Measurements from ENCODE around the gene SND1.

The SND1 gene

DNA sequence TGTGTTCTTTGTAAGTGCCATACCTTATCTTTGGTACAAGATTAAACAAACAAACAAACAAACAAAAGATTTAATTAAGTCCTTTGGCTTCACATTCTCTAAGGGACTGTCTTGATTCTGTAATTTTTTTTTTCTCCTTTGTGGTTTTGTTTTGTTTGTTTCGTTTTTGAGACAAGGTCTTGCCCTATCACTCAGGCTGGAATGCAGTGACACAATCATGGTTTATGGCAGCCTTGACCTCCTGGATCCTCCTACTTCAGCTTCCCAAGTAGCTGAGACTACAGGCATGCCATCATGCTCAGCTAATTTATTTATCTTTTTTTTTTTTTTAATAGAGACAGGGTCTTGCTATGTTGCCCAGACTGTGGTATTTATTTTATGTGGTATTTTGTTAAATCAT lies 213.5 kb downstream of the SND1 start:
- no peak for DNase-seq (ENCODE audit: low read depth in 2 of 2)

GRCh38 chr7:127870231-127870907 lies 218.4 kb downstream of the SND1 start:
- no peak for DNase-seq (ENCODE audit: low read depth in 2 of 2)

DNA sequence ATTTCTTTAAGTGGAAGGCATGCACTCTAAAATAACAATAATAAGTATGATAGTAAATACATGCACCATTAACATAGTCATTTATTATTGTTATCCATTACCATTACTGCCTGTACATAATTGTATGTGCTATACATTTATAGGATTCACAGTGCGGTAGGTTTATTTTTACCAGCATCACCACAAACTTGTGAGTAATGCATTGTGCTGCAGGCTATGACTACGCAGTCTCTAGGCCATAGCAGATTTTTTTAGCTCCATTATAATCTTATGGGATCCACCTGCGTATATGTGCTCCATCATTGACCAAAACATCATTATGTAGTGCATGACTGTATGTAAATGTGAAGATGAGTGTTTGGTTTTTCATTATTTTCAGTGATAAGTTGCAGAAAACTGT lies 219.2 kb downstream of the SND1 start:
- no peak for DNase-seq (ENCODE audit: low read depth in 2 of 2)

GRCh38 chr7:127872122-127872521 lies 220.1 kb downstream of the SND1 start:
- no peak for DNase-seq (ENCODE audit: low read depth in 2 of 2)

- no peak for DNase-seq (ENCODE audit: low read depth in 2 of 2)
These were observed 221.2 kb downstream of the SND1 start for GRCh38 chr7:127873151-127873550.

DNA sequence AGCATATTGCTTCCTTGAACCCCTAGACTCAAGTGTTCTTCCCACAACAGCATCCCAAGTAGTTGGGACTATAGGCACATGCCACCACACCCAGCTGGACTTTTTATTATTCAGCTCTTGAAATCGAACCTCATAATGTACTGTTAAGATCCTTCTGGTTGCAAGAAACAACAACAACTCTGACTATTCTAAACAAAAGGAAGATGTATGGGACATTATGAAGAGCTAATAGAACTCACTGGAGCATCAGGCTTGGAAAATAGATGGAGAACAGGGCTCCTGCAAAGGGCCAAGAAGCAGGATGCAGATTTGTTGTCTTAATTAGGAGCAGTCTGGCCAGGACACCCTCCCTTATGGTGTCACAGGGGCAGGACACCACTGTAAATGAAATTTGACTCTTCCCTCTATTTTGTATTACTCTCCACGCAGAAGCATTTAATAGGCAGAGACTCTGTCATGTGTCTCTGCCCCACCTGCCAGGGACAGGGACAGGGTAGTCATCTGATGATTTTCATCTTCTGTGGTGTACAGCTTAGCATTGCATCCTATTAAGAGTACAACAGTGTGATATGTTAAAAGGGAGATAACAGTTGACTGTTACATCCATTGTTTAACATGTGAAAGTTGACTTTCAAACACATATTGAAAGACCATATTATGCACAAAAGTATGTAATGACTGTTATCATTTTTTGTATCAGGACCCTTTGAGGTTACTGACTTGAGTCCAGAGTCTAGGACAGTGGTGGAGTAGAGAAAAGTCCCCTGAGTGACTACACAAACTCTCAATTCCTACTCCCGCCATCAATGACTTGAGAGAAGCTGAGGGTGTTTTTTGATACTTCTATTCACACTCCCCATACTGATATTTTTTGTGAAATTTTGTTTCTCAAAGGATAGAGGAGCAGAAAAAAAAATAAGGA lies 222.0 kb downstream of the SND1 start:
- DNase-seq (ENCODE audit: low read depth in 2 of 2): no peak

GRCh38 chr7:127874951-127875608 lies 223.1 kb downstream of the SND1 start:
- no peak for DNase-seq (ENCODE audit: low read depth in 2 of 2)

DNA sequence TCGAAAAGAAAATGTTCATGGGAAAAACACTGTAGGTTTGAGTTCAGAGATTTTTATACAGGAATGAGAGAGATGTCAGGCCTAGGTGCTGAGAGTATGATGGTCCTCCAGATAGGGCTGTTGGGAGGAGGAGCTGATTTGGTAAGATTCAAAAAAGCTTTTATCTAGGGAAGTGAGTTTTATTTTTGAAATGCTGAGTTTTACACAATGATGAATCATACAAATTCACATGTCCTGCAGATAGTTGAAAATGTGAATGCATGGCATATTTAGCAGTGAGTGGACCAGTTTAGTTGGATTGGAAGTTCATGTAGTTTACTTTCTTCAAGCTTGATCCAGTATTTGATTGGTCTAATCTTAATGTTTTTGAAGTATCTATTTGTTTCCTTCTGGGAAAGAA lies 224.4 kb downstream of the SND1 start:
- DNase-seq (ENCODE audit: low read depth in 2 of 2): no peak

DNA sequence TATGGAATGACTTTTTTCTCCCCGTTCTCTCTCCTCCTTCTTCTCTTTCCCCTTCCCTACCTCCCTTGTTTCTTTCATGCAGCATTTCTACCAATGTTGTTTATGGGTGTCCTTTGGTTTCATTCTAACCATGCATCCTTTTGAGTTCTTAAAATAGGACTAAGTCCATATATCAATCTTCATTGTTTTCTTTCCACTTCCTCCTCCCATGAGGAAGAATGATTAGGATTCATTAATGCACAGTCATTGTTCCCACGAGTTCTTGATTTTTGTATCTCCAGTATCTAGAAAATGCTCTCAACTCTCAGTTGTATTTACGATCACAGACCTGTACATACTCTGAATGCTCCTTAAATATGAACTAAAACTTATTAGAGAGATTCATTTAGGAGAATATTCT lies 226.0 kb downstream of the SND1 start:
- no peak for DNase-seq (ENCODE audit: low read depth in 2 of 2)

DNA sequence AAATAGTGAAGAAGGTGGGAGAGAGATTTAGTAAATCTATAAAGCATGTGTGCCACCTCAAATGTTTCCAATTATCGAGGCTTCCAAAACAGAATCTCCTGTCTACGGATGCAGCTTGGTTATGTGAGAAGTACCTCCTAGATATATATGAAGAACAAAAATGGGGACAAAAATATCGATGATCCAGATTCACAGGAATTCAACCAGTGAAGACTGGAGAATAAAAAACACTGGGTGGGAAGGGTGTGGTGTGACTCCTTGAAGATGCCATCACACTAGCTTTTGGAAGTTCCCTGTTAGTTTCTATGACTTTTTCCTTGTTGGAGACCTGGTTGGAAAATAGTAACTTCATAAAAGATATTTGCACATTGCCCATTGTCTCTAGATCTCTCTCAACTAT lies 226.8 kb downstream of the SND1 start:
- no peak for DNase-seq (ENCODE audit: low read depth in 2 of 2)

- DNase-seq (ENCODE audit: low read depth in 2 of 2): no peak
These were observed 227.4 kb downstream of the SND1 start for GRCh38 chr7:127879436-127879835.

- no peak for DNase-seq (ENCODE audit: low read depth in 2 of 2)
These were observed 227.9 kb downstream of the SND1 start for GRCh38 chr7:127879942-127880341.

GRCh38 chr7:127880454-127880853 lies 228.5 kb downstream of the SND1 start:
- no peak for DNase-seq (ENCODE audit: low read depth in 2 of 2)

DNA sequence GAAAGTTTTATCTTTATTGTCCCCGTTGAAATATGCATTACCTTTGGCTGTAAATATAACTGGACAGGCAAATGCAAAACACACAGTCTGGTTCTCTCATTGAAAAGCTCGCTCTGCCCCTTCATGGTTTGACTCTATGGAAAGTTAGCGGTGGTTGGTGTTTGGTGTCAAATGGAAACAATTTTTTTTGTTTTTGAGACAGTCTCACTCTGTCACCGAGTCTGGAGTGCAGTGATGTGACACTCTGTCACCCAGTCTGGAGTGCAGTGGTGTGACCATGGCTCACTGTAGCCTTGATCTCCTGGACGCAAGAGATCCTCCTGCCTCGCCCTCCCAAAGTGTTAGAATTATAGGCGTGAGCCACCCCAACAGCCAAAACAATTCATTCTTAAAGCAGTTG lies 229.6 kb downstream of the SND1 start:
- DNase-seq (ENCODE audit: low read depth in 2 of 2): no peak

DNA sequence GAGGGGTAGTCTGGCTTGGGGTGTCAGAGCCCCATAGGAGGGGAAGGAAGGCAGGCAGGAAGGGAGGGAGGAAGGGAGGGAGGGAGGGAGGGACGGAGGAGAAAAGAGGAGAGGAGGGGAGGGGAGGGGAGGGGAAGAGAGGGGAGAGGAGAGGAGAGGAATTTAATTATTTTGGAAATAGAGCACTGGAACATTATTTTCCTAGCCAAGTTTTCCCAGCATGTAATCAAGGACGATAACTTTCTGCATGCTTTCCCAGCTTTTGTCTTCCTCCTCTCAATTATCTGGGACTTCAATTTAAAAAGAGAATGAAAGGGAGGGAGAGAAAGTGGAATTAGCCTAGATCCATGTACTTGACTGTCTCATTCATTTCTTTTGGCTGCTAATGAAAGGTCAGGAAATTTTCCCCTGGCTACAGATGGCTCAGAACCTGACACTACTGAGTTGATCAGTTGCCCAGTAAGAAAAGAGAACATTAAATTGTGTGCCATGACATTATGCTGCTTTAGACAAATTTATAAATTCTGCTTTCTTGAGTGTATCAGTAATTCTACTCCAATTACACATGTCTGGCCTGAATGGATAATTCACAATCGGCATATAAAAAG lies 230.4 kb downstream of the SND1 start:
- no peak for DNase-seq (ENCODE audit: low read depth in 2 of 2)

DNA sequence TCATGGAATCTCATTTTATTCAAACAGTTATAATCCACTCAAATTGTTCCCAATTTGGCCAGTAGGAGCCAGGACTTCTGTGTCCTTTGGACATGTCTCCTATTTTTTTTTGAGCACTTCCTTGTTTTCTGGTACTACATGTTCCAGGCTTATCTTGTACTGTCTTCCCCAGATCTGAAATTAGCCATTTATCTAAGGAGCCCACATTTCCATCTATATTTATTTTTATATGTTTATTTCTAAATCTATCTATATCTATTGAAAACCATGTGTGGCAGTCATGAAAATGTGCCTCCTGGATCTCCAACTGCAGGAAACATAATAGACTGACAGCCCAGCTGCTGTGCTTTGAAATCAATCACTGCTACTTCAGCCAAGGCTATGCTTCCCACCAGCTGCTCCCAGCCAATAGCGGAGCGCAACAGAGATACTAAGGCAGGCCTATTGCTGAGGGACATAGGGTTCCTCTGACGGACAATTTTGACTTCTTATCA lies 232.1 kb downstream of the SND1 start:
- no peak for DNase-seq (ENCODE audit: low read depth in 2 of 2)

GRCh38 chr7:127885222-127885772 lies 233.3 kb downstream of the SND1 start:
- DNase-seq (ENCODE audit: low read depth in 2 of 2): no peak

- DNase-seq (ENCODE audit: low read depth in 2 of 2): no peak
These were observed 233.8 kb downstream of the SND1 start for GRCh38 chr7:127885843-127886242.

DNA sequence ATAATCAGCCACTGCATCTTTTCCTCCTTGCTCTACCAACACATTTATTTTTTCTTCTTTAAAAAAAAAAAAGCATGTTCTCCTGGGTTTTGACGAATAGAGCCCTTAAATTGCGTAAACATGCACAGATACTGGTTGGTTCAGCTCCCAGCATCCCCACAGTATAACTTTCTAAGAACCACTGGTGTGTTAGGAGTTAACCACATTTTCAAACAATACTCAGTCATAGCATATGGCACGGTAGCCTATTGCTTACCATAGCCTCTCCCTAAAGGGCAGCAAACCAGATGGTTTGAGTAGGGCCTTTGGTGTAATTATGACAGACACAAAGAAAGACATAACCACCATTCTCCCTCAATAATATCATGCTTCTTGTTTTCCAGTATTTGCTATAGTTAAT lies 234.3 kb downstream of the SND1 start:
- DNase-seq (ENCODE audit: low read depth in 2 of 2): no peak

DNA sequence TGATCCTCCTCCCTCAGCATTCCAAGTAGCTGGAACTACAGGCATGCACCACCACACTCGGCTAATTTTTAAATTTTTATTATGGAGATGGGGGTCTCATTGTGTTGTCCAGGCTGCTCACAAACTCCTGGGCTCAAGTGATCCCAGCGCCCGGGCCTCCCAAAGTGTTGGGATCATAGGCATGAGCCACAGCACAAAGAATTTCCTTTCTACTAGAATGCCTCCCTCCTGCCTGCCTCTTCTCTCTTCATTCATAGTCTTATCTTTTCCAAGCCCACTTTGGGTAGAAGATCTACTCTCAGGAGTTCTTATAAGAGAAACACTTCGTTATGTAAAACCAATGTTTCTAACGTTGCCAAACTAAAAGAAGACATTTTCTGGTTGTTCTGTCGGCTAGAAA lies 235.1 kb downstream of the SND1 start:
- no peak for DNase-seq (ENCODE audit: low read depth in 2 of 2)

GRCh38 chr7:127887631-127888030 lies 235.6 kb downstream of the SND1 start:
- DNase-seq (ENCODE audit: low read depth in 2 of 2): no peak

GRCh38 chr7:127888411-127888810 lies 236.4 kb downstream of the SND1 start:
- no peak for DNase-seq (ENCODE audit: low read depth in 2 of 2)

Measured in activated CD4-positive, alpha-beta T cell treated with anti-CD3 and anti-CD28 coated beads for 24 hours (primary cell).